GM19238 (cell line): ENCODE measurements around the gene CCNY.

Experiments
- DNase-seq: peaks from one replicate; pipeline ENCODE4 v3.0.0; 2011; ENCODE audit warnings: low spot score; ENCODE audit not compliant: insufficient read length

CCNY gene

DNA sequence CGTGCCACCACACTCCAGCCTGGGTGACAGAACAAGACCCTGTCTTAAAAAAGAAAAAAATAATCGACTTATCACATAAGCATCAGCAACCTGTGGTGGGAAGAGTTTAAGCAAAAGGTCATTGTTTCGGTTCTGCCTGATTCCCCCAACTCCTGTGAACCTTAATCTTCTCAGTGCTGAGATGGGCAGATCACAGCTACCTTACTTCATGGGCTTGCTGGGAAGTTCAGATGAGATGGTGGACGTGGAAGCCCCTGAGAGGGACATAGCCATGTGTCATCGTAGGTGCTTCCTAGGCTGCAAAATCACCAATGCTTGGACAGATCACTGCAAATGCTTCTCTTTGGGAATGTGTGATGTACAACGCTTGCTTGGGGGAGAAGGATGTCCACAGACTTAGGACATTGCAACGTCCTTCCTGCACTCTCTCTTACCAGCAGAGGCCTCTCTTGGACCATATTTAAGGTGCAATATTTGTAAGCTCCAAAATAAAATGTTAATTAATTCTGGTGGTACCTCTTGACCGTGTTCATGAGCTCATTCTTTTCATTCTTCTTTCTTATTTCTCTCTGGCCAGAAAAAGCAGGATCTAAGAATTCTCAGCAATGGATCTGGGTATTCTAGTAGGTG is 277.4 kb downstream of the CCNY start:
- no peak for DNase-seq

DNA sequence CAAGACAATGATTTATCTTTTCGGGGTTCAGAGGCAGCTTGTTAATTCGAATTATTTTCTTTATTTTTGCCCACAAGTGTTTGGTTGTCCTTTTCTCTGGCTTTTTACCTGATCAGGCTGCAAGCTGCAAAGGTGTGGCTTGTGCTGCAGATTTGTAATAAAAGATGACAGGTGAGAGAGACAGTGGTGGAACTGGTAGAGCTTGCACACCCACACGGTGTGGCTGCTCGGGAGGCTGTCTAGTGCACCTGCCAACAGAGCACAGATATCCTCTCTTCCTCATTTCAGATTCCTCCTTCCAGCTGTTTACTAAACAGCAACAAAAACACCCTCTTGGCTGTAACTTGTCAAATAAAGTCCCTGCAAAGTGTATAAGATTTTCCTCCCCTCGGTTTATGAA is 278.0 kb downstream of the CCNY start:
- DNase-seq: no peak
